Neural cell (in vitro differentiated cells): ENCODE measurements around the gene PLXNA3. TPM values are rescaled to one million over a fixed set of nuclear protein-coding genes. Genes with fewer than 3 reads are reported as not detected.

Experiments
- H2AFZ ChIP-seq: fragments of 200-600, 300-800 bp; sonication (generic), shearing (Covaris generic); 2 replicates; pipeline ENCODE4 v1.6.0; 2014; ENCODE audit warnings: low read depth, mild to moderate bottlenecking, antibody characterized with exemption, low read length, moderate library complexity
- H3F3A ChIP-seq: fragments of 200-600 bp; shearing (Covaris generic); 2 replicates; pipeline ENCODE4 v1.6.1; 2016; ENCODE audit warnings: mild to moderate bottlenecking, moderate library complexity, mixed read lengths, antibody characterized with exemption, low read length; ENCODE audit not compliant: insufficient read depth, poor library complexity, severe bottlenecking
- H3K27ac ChIP-seq: fragments of 200-600, 300-800 bp; sonication (generic), shearing (Covaris generic); 2 replicates; pipeline ENCODE4 v1.5.1; 2014; ENCODE audit warnings: mild to moderate bottlenecking, low read length, moderate library complexity
- H3K27me3 ChIP-seq: fragments of 300-800, 200-600 bp; sonication (generic), shearing (Covaris generic); 2 replicates; pipeline ENCODE4 v1.6.0; 2014; ENCODE audit warnings: mild to moderate bottlenecking, low read depth, low read length, moderate library complexity; ENCODE audit not compliant: insufficient read depth
- H3K36me3 ChIP-seq: fragments of 300-800, 200-600 bp; sonication (generic), shearing (Covaris generic); 2 replicates; pipeline ENCODE4 v1.5.1; 2014; ENCODE audit warnings: mild to moderate bottlenecking, antibody characterized with exemption, low read length, moderate library complexity; ENCODE audit not compliant: insufficient read depth
- H3K4me2 ChIP-seq: fragments of 300-800, 200-600 bp; sonication (generic), shearing (Covaris generic); 2 replicates; pipeline ENCODE4 v1.6.0; 2014; ENCODE audit warnings: mild to moderate bottlenecking, low read length
- H3K4me3 ChIP-seq: fragments of 300-800, 200-600 bp; sonication (generic), shearing (Covaris generic); 2 replicates; pipeline ENCODE4 v1.5.1; 2014; ENCODE audit warnings: mild to moderate bottlenecking, low read length, moderate library complexity
- H3K79me2 ChIP-seq: fragments of 200-600 bp; shearing (Covaris generic); replicated peaks from 2 replicates; pipeline ENCODE4 v1.6.0; 2014; ENCODE audit warnings: mild to moderate bottlenecking, low read length, moderate library complexity; ENCODE audit not compliant: insufficient read depth
- H3K9ac ChIP-seq: fragments of 300-800, 200-600 bp; sonication (generic), shearing (Covaris generic); 2 replicates; pipeline ENCODE4 v1.6.1; 2016; ENCODE audit warnings: mild to moderate bottlenecking, low read length, mixed read lengths
- H3K9me2 ChIP-seq: fragments of 200-600 bp; shearing (Covaris generic); 2 replicates; pipeline ENCODE4 v1.6.1; 2016; ENCODE audit warnings: mild to moderate bottlenecking, low read length, mixed read lengths; ENCODE audit not compliant: insufficient read depth
- H3K9me3 ChIP-seq: fragments of 200-600, 300-800 bp; sonication (generic), shearing (Covaris generic); 2 replicates; pipeline ENCODE4 v1.6.1; 2016; ENCODE audit warnings: mild to moderate bottlenecking, mixed run types, low read length, moderate library complexity, mixed read lengths
- H4K20me1 ChIP-seq: fragments of 200-600 bp; shearing (Covaris generic); 2 replicates; pipeline ENCODE4 v1.6.1; 2016; ENCODE audit warnings: mild to moderate bottlenecking, mixed run types; ENCODE audit not compliant: insufficient read depth
- EP300 ChIP-seq: fragments of 450-650 bp; conservative IDR thresholded peaks from 2 replicates; pipeline ENCODE4 v1.6.1; 2014; ENCODE audit warnings: antibody characterized with exemption, mild to moderate bottlenecking, moderate library complexity; ENCODE audit not compliant: poor library complexity, severe bottlenecking
- EZH2 ChIP-seq: fragments of 200-600, 300-800 bp; shearing (Covaris generic), sonication (generic); IDR thresholded peaks from 2 replicates; pipeline ENCODE4 v1.6.1; 2014; ENCODE audit warnings: antibody characterized with exemption, low read length, borderline replicate concordance, mild to moderate bottlenecking; ENCODE audit not compliant: insufficient read depth, poor library complexity, severe bottlenecking
- MXI1 ChIP-seq: fragments of 450-650 bp; conservative IDR thresholded peaks from 2 replicates; pipeline ENCODE4 v1.6.1; 2014; ENCODE audit warnings: antibody characterized with exemption, mild to moderate bottlenecking; ENCODE audit not compliant: poor library complexity, severe bottlenecking
- POLR2AphosphoS5 ChIP-seq: IDR thresholded peaks from 2 replicates; pipeline ENCODE4 v1.6.1; 2012
- RAD21 ChIP-seq: fragments of 450-650 bp; conservative IDR thresholded peaks from 2 replicates; pipeline ENCODE4 v1.6.1; 2014; ENCODE audit warnings: antibody characterized with exemption, mild to moderate bottlenecking, moderate library complexity
- SMC3 ChIP-seq: fragments of 450-650 bp; conservative IDR thresholded peaks from 2 replicates; pipeline ENCODE4 v1.6.1; 2014; ENCODE audit warnings: antibody characterized with exemption, mild to moderate bottlenecking, moderate library complexity; ENCODE audit not compliant: poor library complexity
- TAF1 ChIP-seq: IDR thresholded peaks from 2 replicates; pipeline ENCODE4 v1.6.1; 2012; ENCODE audit warnings: low read depth
- polyA plus RNA-seq: library from polyadenylated mRNA; depleted of rRNA; stranded (reverse); fragments of >200 nt; gene quantifications from 2 replicates; pipeline ENCODE4 v1.2.3, GENCODE V29; 2014
- TF ChIP-seq, protein P1 (sequence below): fragments of 450-650 bp; IDR thresholded peaks from 2 replicates; pipeline ENCODE4 v1.5.1; 2014; ENCODE audit warnings: antibody characterized with exemption, mild to moderate bottlenecking, moderate library complexity; ENCODE audit not compliant: poor library complexity, severe bottlenecking
- TF ChIP-seq, protein P2 (sequence below): IDR thresholded peaks from 2 replicates; pipeline ENCODE4 v1.6.1; 2012; ENCODE audit warnings: borderline replicate concordance

PLXNA3 gene
- polyA plus RNA-seq, 1 donor from 2014 or later = 17.2 TPM

DNA sequence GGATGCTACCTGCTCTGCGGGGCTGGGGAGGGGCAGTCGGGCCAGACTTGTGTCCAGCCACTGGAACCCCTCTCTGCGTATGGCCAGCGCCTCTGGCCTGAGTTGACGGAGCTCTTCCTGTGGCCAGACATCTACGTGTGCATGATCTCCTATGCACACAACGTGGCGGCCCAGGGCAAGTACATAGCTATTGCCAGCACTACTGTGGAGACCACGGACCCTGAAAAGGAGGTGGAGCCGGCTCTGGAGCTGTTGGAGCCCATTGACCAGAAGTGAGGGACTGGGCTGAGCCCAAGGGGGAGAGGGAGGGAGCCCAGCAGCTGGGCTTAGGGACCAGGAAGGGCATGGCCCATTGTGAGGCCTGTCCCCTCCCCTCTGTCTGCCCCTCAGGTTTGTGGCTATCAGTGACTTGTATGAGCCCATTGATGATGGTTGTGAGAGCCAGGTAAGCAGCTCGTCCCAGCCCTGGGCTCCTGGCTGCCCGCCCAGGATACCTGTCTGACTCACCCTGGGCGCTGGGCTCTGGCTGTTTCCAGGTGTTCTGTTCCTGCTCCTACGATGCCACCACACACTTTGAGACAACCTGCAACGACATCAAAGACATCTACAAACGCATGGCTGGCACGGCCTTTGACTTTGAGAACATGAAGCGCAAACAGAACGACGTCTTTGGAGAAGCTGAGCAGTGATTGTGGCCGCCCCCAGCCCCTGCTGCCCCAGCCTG lies 15.9 kb upstream of the PLXNA3 start:
- Histone ChIP-seq H3K4me3 (no peak overlapping the region), H3K27ac (no peak overlapping the region), H3K9ac (no peak overlapping the region), H3K27me3 (no peaks in the 10 kb centered on the region), H3K36me3 (no peaks in the 10 kb centered on the region), H3K9me2 (no peaks in the 10 kb centered on the region), H2AFZ (no peak overlapping the region), H3K79me2 (peaks cover 23% of the 10 kb centered on the region), H3F3A (no peaks in the 10 kb centered on the region), H3K4me2 (no peak overlapping the region), H3K9me3 (no peaks in the 10 kb centered on the region), H4K20me1 (no peaks in the 10 kb centered on the region)
- TF ChIP-seq, protein P1, sequence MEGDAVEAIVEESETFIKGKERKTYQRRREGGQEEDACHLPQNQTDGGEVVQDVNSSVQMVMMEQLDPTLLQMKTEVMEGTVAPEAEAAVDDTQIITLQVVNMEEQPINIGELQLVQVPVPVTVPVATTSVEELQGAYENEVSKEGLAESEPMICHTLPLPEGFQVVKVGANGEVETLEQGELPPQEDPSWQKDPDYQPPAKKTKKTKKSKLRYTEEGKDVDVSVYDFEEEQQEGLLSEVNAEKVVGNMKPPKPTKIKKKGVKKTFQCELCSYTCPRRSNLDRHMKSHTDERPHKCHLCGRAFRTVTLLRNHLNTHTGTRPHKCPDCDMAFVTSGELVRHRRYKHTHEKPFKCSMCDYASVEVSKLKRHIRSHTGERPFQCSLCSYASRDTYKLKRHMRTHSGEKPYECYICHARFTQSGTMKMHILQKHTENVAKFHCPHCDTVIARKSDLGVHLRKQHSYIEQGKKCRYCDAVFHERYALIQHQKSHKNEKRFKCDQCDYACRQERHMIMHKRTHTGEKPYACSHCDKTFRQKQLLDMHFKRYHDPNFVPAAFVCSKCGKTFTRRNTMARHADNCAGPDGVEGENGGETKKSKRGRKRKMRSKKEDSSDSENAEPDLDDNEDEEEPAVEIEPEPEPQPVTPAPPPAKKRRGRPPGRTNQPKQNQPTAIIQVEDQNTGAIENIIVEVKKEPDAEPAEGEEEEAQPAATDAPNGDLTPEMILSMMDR = no peak
- no peak for TF ChIP-seq SMC3
- TF ChIP-seq POLR2AphosphoS5 = no peak
- no peak for TF ChIP-seq EZH2
- TF ChIP-seq TAF1 = no peak
- TF ChIP-seq MXI1 = no peak
- TF ChIP-seq, protein P2, sequence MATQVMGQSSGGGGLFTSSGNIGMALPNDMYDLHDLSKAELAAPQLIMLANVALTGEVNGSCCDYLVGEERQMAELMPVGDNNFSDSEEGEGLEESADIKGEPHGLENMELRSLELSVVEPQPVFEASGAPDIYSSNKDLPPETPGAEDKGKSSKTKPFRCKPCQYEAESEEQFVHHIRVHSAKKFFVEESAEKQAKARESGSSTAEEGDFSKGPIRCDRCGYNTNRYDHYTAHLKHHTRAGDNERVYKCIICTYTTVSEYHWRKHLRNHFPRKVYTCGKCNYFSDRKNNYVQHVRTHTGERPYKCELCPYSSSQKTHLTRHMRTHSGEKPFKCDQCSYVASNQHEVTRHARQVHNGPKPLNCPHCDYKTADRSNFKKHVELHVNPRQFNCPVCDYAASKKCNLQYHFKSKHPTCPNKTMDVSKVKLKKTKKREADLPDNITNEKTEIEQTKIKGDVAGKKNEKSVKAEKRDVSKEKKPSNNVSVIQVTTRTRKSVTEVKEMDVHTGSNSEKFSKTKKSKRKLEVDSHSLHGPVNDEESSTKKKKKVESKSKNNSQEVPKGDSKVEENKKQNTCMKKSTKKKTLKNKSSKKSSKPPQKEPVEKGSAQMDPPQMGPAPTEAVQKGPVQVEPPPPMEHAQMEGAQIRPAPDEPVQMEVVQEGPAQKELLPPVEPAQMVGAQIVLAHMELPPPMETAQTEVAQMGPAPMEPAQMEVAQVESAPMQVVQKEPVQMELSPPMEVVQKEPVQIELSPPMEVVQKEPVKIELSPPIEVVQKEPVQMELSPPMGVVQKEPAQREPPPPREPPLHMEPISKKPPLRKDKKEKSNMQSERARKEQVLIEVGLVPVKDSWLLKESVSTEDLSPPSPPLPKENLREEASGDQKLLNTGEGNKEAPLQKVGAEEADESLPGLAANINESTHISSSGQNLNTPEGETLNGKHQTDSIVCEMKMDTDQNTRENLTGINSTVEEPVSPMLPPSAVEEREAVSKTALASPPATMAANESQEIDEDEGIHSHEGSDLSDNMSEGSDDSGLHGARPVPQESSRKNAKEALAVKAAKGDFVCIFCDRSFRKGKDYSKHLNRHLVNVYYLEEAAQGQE = no peak
- no peak for TF ChIP-seq EP300
- TF ChIP-seq RAD21 = no peak

DNA sequence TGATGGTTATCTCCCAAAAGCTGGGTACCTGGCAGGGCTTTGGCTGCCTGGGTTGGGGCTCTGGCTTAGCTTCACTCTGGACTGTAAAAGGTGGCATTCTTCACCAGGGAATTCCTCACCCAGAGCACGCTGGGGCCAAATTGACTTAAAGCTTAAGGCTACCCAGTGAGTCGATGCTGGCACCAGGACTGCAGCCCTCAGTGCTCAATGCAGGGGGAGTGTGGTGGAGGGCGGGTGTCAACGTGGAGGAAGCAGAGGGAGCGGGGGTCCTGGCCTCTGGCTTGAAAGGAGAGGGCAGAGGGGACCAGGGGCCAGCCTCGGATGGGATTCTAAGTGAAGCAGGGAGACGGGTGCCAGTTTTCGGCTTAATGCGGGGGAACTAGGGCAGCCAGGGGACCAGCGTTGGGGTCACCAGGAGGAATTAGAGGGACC lies 14.6 kb upstream of the PLXNA3 start:
- no peaks in the 10 kb centered on the region for H3K27me3 ChIP-seq
- H3K4me3 ChIP-seq = peak overlapping the region; percentile 60
- no peak for TF ChIP-seq POLR2AphosphoS5
- H3K9me3 ChIP-seq = no peaks in the 10 kb centered on the region
- H3K36me3 ChIP-seq = no peaks in the 10 kb centered on the region
- H3K9me2 ChIP-seq = no peaks in the 10 kb centered on the region
- H4K20me1 ChIP-seq = no peaks in the 10 kb centered on the region
- H3K27ac ChIP-seq = peak overlapping the region; percentile 77
- H3K79me2 ChIP-seq = peaks cover 13% of the 10 kb centered on the region
- H3K9ac ChIP-seq = peak overlapping the region; percentile 73
- no peak overlapping the region for H3K4me2 ChIP-seq
- no peaks in the 10 kb centered on the region for H3F3A ChIP-seq
- no peak overlapping the region for H2AFZ ChIP-seq
